ENCODE results near the gene SLC2A3. TPM values are rescaled to one million over a fixed set of nuclear protein-coding genes. Genes with fewer than 3 reads are reported as not detected.
"Not testable (repeated sequence)": the region's sequence is repeated elsewhere in the genome, so short reads cannot be mapped to it uniquely, and the experiment has no call there.

SLC2A3 gene
- total and polyA plus RNA-seq, 4 donors: 13.4 to 435 (median 126) TPM

- 17 to 31% methylated on average over 3 of the region's 3 CpGs for WGBS, 2 donors
- Histone ChIP-seq H3K27ac (ENCODE audit: low read depth in 1 of 2, low read length in 1 of 2) (peak overlapping the region in 1 of 2 donors; percentile 17), H3K27me3 (ENCODE audit: control insufficient read depth in 3 of 3, insufficient read depth in 3 of 3, low read length in 2 of 3) (no peaks in the 10 kb centered on the region), H3K9ac (ENCODE audit: insufficient read depth in 1 of 2, low read length in 2 of 2) (no peak overlapping the region), H3K4me3 (no peak overlapping the region), H3K9me3 (ENCODE audit: control insufficient read depth in 4 of 4, insufficient read depth in 3 of 4, low read length in 3 of 4) (no peaks in the 10 kb centered on the region), H3K36me3 (ENCODE audit: control insufficient read depth in 4 of 4, insufficient read depth in 4 of 4, low read length in 4 of 4) (no peaks in the 10 kb centered on the region), H3K4me1 (ENCODE audit: control insufficient read depth in 5 of 5, insufficient read depth in 5 of 5, low read length in 5 of 5) (peaks cover 0 to 10% (median 0%) of the 10 kb centered on the region in 5 donors)
- ATAC-seq (ENCODE audit: insufficient read depth, low FRiP score) (peak; percentile 69), DNase-seq (peak in 2 of 3 donors; percentile 44 to 53)
- TF ChIP-seq, protein P1, sequence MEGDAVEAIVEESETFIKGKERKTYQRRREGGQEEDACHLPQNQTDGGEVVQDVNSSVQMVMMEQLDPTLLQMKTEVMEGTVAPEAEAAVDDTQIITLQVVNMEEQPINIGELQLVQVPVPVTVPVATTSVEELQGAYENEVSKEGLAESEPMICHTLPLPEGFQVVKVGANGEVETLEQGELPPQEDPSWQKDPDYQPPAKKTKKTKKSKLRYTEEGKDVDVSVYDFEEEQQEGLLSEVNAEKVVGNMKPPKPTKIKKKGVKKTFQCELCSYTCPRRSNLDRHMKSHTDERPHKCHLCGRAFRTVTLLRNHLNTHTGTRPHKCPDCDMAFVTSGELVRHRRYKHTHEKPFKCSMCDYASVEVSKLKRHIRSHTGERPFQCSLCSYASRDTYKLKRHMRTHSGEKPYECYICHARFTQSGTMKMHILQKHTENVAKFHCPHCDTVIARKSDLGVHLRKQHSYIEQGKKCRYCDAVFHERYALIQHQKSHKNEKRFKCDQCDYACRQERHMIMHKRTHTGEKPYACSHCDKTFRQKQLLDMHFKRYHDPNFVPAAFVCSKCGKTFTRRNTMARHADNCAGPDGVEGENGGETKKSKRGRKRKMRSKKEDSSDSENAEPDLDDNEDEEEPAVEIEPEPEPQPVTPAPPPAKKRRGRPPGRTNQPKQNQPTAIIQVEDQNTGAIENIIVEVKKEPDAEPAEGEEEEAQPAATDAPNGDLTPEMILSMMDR (IDR thresholded peaks at IDR 0.05; ENCODE audit: control extremely low read depth, extremely low read depth): no peak
Measured at GRCh38 chr12:7959701-7960121, 23.7 kb upstream of the SLC2A3 start.

GRCh38 chr12:7959278-7959677, 23.3 kb upstream of the SLC2A3 start:
- ATAC-seq (ENCODE audit: insufficient read depth, low FRiP score): no peak
- H3K4me1 ChIP-seq (ENCODE audit: control insufficient read depth in 5 of 5, insufficient read depth in 5 of 5, low read length in 5 of 5): peaks cover 0 to 10% (median 0%) of the 10 kb centered on the region in 5 donors
- no peak overlapping the region for H3K4me3 ChIP-seq
- no peak for DNase-seq
- WGBS, 2 donors: 29 to 43% methylated on average over 1 of the region's 1 CpG
- H3K36me3 ChIP-seq (ENCODE audit: control insufficient read depth in 4 of 4, insufficient read depth in 4 of 4, low read length in 4 of 4): no peaks in the 10 kb centered on the region
- no peaks in the 10 kb centered on the region for H3K9me3 ChIP-seq (ENCODE audit: control insufficient read depth in 4 of 4, insufficient read depth in 3 of 4, low read length in 3 of 4)
- H3K27me3 ChIP-seq (ENCODE audit: control insufficient read depth in 3 of 3, insufficient read depth in 3 of 3, low read length in 2 of 3): no peaks in the 10 kb centered on the region
- peak overlapping the region in 1 of 2 donors; percentile 66 for H3K27ac ChIP-seq (ENCODE audit: low read depth in 1 of 2, low read length in 1 of 2)
- H3K9ac ChIP-seq (ENCODE audit: insufficient read depth in 1 of 2, low read length in 2 of 2): no peak overlapping the region
- TF ChIP-seq, protein P1 (IDR thresholded peaks at IDR 0.05; ENCODE audit: control extremely low read depth, extremely low read depth): no peak

DNA sequence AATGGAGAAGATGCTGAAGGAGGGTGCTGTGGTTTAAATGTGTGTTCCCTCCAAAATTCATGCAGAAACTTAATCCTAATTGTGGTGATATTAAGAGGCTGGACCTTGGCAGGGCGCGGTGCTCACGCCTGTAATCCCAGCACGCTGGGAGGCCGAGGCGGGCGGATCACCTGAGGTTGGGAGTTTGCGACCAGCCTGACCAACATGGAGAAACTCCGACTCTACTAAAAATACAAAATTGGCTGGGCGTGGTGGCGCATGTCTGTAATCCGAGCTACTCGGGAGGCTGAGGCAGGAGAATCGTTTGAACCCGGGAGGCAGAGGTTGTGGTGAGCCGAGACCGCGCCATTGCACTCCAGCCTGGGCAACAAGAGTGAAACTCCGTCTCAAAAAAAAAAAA, 18.9 kb upstream of the SLC2A3 start:
- H3K27me3 ChIP-seq (ENCODE audit: control insufficient read depth in 3 of 3, insufficient read depth in 3 of 3, low read length in 2 of 3); H3K4me1 ChIP-seq (ENCODE audit: control insufficient read depth in 5 of 5, insufficient read depth in 5 of 5, low read length in 5 of 5); H3K36me3 ChIP-seq (ENCODE audit: control insufficient read depth in 4 of 4, insufficient read depth in 4 of 4, low read length in 4 of 4); H3K9ac ChIP-seq (ENCODE audit: insufficient read depth in 1 of 2, low read length in 2 of 2); H3K27ac ChIP-seq (ENCODE audit: low read depth in 1 of 2, low read length in 1 of 2); H3K4me3 ChIP-seq; DNase-seq; ATAC-seq (ENCODE audit: insufficient read depth, low FRiP score); H3K9me3 ChIP-seq (ENCODE audit: control insufficient read depth in 4 of 4, insufficient read depth in 3 of 4, low read length in 3 of 4): not testable (repeated sequence)
- 96 to 98% methylated on average over 18 to 19 of the region's 19 CpGs for WGBS, 2 donors

DNA sequence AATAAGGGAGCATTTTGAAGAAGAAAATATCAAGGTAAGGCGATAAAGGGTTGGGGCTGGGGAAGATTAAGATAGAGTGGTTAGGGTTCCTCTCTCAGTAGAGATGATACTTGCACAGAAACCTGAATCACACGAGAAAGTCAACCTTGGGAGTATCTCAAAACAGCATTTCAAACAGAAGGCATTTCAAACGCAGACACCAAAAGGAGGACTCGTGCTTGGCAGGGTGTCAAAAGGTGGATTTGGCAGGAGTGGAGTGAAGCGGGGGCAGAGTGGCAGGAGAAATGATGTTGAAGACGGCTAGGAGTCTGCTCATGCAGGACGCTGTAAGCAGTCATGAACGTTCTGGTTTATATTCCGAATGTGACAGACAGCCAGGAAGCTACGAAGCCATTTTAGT, 18.4 kb upstream of the SLC2A3 start:
- not testable (repeated sequence) for ATAC-seq (ENCODE audit: insufficient read depth, low FRiP score); H3K9me3 ChIP-seq (ENCODE audit: control insufficient read depth in 4 of 4, insufficient read depth in 3 of 4, low read length in 3 of 4); H3K4me1 ChIP-seq (ENCODE audit: control insufficient read depth in 5 of 5, insufficient read depth in 5 of 5, low read length in 5 of 5); H3K9ac ChIP-seq (ENCODE audit: insufficient read depth in 1 of 2, low read length in 2 of 2); H3K27me3 ChIP-seq (ENCODE audit: control insufficient read depth in 3 of 3, insufficient read depth in 3 of 3, low read length in 2 of 3); H3K36me3 ChIP-seq (ENCODE audit: control insufficient read depth in 4 of 4, insufficient read depth in 4 of 4, low read length in 4 of 4); H3K27ac ChIP-seq (ENCODE audit: low read depth in 1 of 2, low read length in 1 of 2); H3K4me3 ChIP-seq; DNase-seq
- 61 to 85% methylated on average over 7 to 9 of the region's 10 CpGs for WGBS, 2 donors

DNA sequence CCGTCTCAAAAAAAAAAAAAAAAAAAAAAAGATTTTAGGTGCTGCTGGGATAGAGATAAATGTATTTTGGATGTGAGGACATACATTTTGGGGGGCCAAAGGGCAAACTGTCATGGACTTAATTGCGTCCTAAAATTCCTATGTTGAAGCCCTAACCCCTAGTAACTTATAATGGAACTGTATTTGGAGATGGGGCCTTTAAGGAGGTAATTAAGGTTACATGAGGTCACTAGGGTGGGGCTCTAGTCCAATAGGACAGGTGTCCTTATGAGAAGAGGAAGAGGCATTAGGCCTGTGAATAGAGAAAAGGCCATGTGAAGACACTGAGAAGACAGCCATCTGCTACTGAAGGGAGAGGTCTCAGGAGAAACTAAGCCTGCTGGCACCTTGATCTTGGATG, 17.9 kb upstream of the SLC2A3 start:
- DNase-seq; H3K9ac ChIP-seq (ENCODE audit: insufficient read depth in 1 of 2, low read length in 2 of 2); H3K4me3 ChIP-seq; H3K9me3 ChIP-seq (ENCODE audit: control insufficient read depth in 4 of 4, insufficient read depth in 3 of 4, low read length in 3 of 4); H3K27me3 ChIP-seq (ENCODE audit: control insufficient read depth in 3 of 3, insufficient read depth in 3 of 3, low read length in 2 of 3); ATAC-seq (ENCODE audit: insufficient read depth, low FRiP score); H3K4me1 ChIP-seq (ENCODE audit: control insufficient read depth in 5 of 5, insufficient read depth in 5 of 5, low read length in 5 of 5); H3K36me3 ChIP-seq (ENCODE audit: control insufficient read depth in 4 of 4, insufficient read depth in 4 of 4, low read length in 4 of 4); H3K27ac ChIP-seq (ENCODE audit: low read depth in 1 of 2, low read length in 1 of 2): not testable (repeated sequence)
- 96 to 100% methylated on average over 1 to 2 of the region's 2 CpGs for WGBS, 2 donors
